ENCODE data around the gene USP34. TPM values are rescaled to one million over a fixed set of nuclear protein-coding genes. Genes with fewer than 3 reads are reported as not detected.

The USP34 gene
- total RNA-seq, 1 experiment from 2014 or later: 76.3 TPM

DNA sequence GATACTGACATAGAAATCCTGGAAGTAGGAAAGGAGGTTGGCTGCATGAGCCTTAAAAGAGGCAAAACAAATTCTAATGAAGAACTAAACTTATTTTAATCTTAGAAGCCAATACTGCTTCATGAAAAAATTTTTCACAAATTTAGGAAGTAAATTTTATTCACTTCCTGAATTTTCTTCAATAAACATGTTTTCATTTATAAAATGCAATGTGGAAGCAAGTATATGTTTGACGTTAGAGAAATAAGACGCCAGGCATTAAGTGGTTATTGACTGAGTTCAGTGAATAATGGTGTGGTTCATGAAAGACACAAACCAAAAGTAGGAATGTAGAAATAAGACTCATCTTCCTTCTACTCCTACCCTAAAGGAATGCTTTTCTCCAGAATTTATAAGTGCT is 136.4 kb downstream of the USP34 start:
- no peak for DNase-seq (ENCODE audit: low read depth, low spot score)
- intact Hi-C loops (cut with micrococcal nuclease): no loop called here
- Histone ChIP-seq H3K36me3 (ENCODE audit: control insufficient read depth in 1 of 2, insufficient read depth in 2 of 2, low read length in 2 of 2) (peaks cover 8 to 18% of the 10 kb centered on the region in 2 experiments; a peak in 2 of 4 replicates), H3K4me2 (ENCODE audit: low read length) (no peak overlapping the region), H3K27ac (ENCODE audit: low read depth, low read length) (no peak overlapping the region), H3K9me3 (ENCODE audit: control insufficient read depth in 1 of 2, insufficient read depth in 1 of 2, low read depth in 1 of 2, low read length in 2 of 2) (no peaks in the 10 kb centered on the region), H3K4me1 (ENCODE audit: control insufficient read depth in 1 of 2, insufficient read depth in 2 of 2, low read length in 2 of 2) (no peaks in the 10 kb centered on the region), H3K79me2 (ENCODE audit: insufficient read depth, low read length) (no peaks in the 10 kb centered on the region; the same call in 1 of the 2 replicates), H4K20me1 (ENCODE audit: insufficient read depth) (0 out of 2 replicates have a peak, but pooled peaks cover 4% of the 10 kb centered on the region), H3K4me3 (replicated peaks in 1 of 2; ENCODE audit: low read depth in 1 of 2, low read length in 2 of 2) (no peak overlapping the region), H3K9ac (ENCODE audit: low read length) (no peak overlapping the region), H3K27me3 (ENCODE audit: insufficient read depth, low read length) (no peaks in the 10 kb centered on the region), H3K9me2 (ENCODE audit: insufficient read depth) (no peaks in the 10 kb centered on the region), H2AFZ (ENCODE audit: low read depth, low read length, poor library complexity, severe bottlenecking) (no peak overlapping the region)
- TF ChIP-seq POLR2A (IDR thresholded peaks at IDR 0.05; ENCODE audit: borderline replicate concordance, extremely low read depth, insufficient read depth, insufficient read length) (no peak), YY1 (IDR thresholded peaks at IDR 0.05; ENCODE audit: extremely low read depth, insufficient replicate concordance, low read depth, low read length) (no peak), ZFX (IDR thresholded peaks at IDR 0.05) (no peak), ZNF274 (IDR thresholded peaks at IDR 0.05; ENCODE audit: low read depth, low read length) (no peak), SRF (IDR thresholded peaks at IDR 0.05; ENCODE audit: low read depth) (no peak), MAX (IDR thresholded peaks at IDR 0.05) (no peak), SIN3A (IDR thresholded peaks at IDR 0.05; ENCODE audit: low read depth) (no peak), RAD21 (IDR thresholded peaks at IDR 0.05; ENCODE audit: low read depth) (no peak), JUND (IDR thresholded peaks at IDR 0.05) (no peak)
- TF ChIP-seq, protein P1, sequence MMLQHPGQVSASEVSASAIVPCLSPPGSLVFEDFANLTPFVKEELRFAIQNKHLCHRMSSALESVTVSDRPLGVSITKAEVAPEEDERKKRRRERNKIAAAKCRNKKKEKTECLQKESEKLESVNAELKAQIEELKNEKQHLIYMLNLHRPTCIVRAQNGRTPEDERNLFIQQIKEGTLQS (IDR thresholded peaks at IDR 0.05): no peak
- TF ChIP-seq, protein P2, sequence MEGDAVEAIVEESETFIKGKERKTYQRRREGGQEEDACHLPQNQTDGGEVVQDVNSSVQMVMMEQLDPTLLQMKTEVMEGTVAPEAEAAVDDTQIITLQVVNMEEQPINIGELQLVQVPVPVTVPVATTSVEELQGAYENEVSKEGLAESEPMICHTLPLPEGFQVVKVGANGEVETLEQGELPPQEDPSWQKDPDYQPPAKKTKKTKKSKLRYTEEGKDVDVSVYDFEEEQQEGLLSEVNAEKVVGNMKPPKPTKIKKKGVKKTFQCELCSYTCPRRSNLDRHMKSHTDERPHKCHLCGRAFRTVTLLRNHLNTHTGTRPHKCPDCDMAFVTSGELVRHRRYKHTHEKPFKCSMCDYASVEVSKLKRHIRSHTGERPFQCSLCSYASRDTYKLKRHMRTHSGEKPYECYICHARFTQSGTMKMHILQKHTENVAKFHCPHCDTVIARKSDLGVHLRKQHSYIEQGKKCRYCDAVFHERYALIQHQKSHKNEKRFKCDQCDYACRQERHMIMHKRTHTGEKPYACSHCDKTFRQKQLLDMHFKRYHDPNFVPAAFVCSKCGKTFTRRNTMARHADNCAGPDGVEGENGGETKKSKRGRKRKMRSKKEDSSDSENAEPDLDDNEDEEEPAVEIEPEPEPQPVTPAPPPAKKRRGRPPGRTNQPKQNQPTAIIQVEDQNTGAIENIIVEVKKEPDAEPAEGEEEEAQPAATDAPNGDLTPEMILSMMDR (IDR thresholded peaks at IDR 0.05 in 2 of 3, conservative IDR thresholded peaks at IDR 0.05 in 1 of 3; ENCODE audit: borderline replicate concordance in 1 of 3, insufficient read depth in 1 of 3, low read depth in 2 of 3, low read length in 2 of 3): no peak
- TF ChIP-seq, protein P3, sequence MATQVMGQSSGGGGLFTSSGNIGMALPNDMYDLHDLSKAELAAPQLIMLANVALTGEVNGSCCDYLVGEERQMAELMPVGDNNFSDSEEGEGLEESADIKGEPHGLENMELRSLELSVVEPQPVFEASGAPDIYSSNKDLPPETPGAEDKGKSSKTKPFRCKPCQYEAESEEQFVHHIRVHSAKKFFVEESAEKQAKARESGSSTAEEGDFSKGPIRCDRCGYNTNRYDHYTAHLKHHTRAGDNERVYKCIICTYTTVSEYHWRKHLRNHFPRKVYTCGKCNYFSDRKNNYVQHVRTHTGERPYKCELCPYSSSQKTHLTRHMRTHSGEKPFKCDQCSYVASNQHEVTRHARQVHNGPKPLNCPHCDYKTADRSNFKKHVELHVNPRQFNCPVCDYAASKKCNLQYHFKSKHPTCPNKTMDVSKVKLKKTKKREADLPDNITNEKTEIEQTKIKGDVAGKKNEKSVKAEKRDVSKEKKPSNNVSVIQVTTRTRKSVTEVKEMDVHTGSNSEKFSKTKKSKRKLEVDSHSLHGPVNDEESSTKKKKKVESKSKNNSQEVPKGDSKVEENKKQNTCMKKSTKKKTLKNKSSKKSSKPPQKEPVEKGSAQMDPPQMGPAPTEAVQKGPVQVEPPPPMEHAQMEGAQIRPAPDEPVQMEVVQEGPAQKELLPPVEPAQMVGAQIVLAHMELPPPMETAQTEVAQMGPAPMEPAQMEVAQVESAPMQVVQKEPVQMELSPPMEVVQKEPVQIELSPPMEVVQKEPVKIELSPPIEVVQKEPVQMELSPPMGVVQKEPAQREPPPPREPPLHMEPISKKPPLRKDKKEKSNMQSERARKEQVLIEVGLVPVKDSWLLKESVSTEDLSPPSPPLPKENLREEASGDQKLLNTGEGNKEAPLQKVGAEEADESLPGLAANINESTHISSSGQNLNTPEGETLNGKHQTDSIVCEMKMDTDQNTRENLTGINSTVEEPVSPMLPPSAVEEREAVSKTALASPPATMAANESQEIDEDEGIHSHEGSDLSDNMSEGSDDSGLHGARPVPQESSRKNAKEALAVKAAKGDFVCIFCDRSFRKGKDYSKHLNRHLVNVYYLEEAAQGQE (IDR thresholded peaks at IDR 0.05; ENCODE audit: low read depth): no peak
- ChIA-PET RAD21 (ENCODE audit: low non-redundant PET in 1 of 2, low total read pairs in 2 of 2, uncharacterized antibody in 2 of 2, unreplicated experiment in 2 of 2) (no interaction called here), CTCF (no interaction called here), POLR2A (no interaction called here)
- no TSS peak for BruUV-seq (replicated peaks)
- ATAC-seq: no peak

Data from HCT116 (cell line).